Gastrocnemius medialis (tissue), 4 donors: Measurements from ENCODE around the gene FBXO27. TPM values are rescaled to one million over a fixed set of nuclear protein-coding genes. Genes with fewer than 3 reads are reported as not detected.

Experiments
- ATAC-seq, 2 donors: fragments of 150-250 bp; one replicate each; pipeline ENCODE4 v1.9.1; 2016
- DNase-seq, 2 donors: peaks; one replicate each; pipeline ENCODE4 v3.0.0-alpha.2; 2019
- H3K27ac ChIP-seq, 4 donors: fragments of 200-600 bp; sonication (generic); 1 replicate in 1 of 4; 2 replicates in 3 of 4; pipeline ENCODE4 v1.5.1; 2016 to 2018; ENCODE audit warnings: mild to moderate bottlenecking in 2 of 4, moderate library complexity in 1 of 4
- H3K27me3 ChIP-seq, 3 donors: fragments of 200-600 bp; sonication (generic) in 2 of 3; 1 replicate in 1 of 3; 2 replicates in 2 of 3; pipeline versions ENCODE4 v1.5.1 to v1.6.0; 2016 to 2019; ENCODE audit warnings: mild to moderate bottlenecking in 1 of 3, moderate library complexity in 1 of 3
- H3K36me3 ChIP-seq, 2 donors: fragments of 200-600 bp; sonication (generic) in 1 of 2; one replicate each; pipeline ENCODE4 v1.5.1; 2017 to 2018
- H3K4me1 ChIP-seq, 2 donors: fragments of 200-600 bp; sonication (generic) in 1 of 2; one replicate each; pipeline ENCODE4 v1.5.1; 2016 to 2017; ENCODE audit warnings: mild to moderate bottlenecking in 2 of 2
- H3K4me3 ChIP-seq, 4 donors: fragments of 200-600 bp; sonication (generic) in 3 of 4; 1 replicate in 1 of 4; 2 replicates in 3 of 4; pipeline ENCODE4 v1.5.1; 2016 to 2019; ENCODE audit warnings: mild to moderate bottlenecking in 2 of 4
- H3K9me3 ChIP-seq, 3 donors: fragments of 200-600 bp; sonication (generic) in 2 of 3; 1 replicate in 1 of 3; 2 replicates in 2 of 3; pipeline ENCODE4 v1.5.1; 2016 to 2019
- POLR2A ChIP-seq, 2 donors: fragments of 450-650 bp; IDR thresholded peaks; one replicate each; pipeline ENCODE4 v1.6.1; 2017; ENCODE audit warnings: antibody characterized with exemption in 2 of 2, mild to moderate bottlenecking in 2 of 2, moderate library complexity in 2 of 2
- in situ Hi-C, 4 donors: fragments of 200-750 bp; cut with MboI; loops; one replicate each; pipeline versions ENCODE4 v1.15.0 to v1.8.0; 2017; ENCODE audit warnings: low sequenced_read_pairs in 4 of 4
- intact Hi-C: fragments of 100-400 bp; cut with DNase I; formaldehyde crosslinking; loops from one replicate; pipeline ENCODE4 v1.15.1; 2023; ENCODE audit warnings: low total_unique reads
- total RNA-seq, 4 donors: library from RNA; depleted of rRNA; stranded (reverse); fragments of >200 nt; gene quantifications; one replicate each; pipeline versions ENCODE4 v1.1.0 to v1.2.3, GENCODE V29; 2016
- TF ChIP-seq, protein P1 (sequence below), 5 experiments: fragments of 450-650 bp in 3 of 5; fragments of 200-600 bp in 2 of 5; sonication (generic) in 2 of 5; IDR thresholded peaks in 4 of 5; conservative IDR thresholded peaks in 1 of 5; 1 replicate in 4 of 5; 2 replicates in 1 of 5; pipeline ENCODE4 v1.5.1; 2016 to 2019; ENCODE audit warnings: antibody characterized with exemption in 5 of 5, mild to moderate bottlenecking in 3 of 5, moderate library complexity in 3 of 5

Gene FBXO27
- total RNA-seq, 4 donors from 2014 or later: 0.20 to 1.2 (median 0.52) TPM; not detected in 1

DNA sequence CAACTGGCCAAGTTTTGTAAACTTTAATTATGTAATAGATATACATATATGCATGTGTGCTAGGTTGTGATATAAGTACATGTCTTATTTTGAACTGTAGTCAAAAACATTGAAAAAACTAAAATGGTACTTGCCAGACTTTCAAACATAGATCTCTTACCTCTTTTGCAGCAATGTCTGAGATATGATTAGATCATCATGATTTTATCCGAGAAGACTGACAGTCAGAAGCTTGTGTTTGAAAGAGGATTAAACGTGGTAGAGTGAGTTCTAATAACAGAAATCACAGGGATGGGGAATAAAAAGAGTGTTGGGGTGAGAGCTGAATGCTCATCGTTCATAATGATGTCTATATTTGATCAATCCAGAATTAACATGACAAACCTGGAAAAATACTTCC is 33.6 kb upstream of the FBXO27 start:
- Histone ChIP-seq H3K27ac (no peak overlapping the region), H3K4me3 (no peak overlapping the region), H3K9me3 (no peaks in the 10 kb centered on the region), H3K36me3 (no peaks in the 10 kb centered on the region), H3K4me1 (no peaks in the 10 kb centered on the region), H3K27me3 (no peaks in the 10 kb centered on the region)
- intact Hi-C loops (no loop called here), in situ Hi-C loops (no loop called here)
- no peak for TF ChIP-seq POLR2A (IDR thresholded peaks at IDR 0.05)
- TF ChIP-seq, protein P1, sequence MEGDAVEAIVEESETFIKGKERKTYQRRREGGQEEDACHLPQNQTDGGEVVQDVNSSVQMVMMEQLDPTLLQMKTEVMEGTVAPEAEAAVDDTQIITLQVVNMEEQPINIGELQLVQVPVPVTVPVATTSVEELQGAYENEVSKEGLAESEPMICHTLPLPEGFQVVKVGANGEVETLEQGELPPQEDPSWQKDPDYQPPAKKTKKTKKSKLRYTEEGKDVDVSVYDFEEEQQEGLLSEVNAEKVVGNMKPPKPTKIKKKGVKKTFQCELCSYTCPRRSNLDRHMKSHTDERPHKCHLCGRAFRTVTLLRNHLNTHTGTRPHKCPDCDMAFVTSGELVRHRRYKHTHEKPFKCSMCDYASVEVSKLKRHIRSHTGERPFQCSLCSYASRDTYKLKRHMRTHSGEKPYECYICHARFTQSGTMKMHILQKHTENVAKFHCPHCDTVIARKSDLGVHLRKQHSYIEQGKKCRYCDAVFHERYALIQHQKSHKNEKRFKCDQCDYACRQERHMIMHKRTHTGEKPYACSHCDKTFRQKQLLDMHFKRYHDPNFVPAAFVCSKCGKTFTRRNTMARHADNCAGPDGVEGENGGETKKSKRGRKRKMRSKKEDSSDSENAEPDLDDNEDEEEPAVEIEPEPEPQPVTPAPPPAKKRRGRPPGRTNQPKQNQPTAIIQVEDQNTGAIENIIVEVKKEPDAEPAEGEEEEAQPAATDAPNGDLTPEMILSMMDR (IDR thresholded peaks at IDR 0.05 in 4 of 5, conservative IDR thresholded peaks at IDR 0.05 in 1 of 5): no peak
- DNase-seq (no peak), ATAC-seq (no peak)

DNA sequence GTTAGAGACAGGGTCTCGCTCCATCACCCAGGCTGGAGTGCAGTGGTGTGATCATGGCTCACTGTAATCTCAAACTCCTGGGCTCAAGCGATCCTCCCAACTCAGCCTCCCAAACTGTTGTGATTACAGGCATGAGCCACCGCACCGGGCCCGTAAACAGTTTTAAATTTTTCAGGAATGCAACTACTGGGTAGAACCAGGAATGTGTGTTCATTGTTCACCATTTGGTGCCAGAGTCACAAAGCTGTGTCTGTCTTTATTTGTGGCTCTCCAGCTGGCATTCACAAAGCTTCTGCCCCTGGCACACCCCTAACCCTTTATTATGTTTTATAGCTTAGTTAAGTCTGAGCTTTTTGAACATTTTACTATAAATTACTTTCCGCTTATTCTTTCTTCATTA is 32.1 kb upstream of the FBXO27 start:
- TF ChIP-seq, protein P1 (IDR thresholded peaks at IDR 0.05 in 4 of 5, conservative IDR thresholded peaks at IDR 0.05 in 1 of 5): no peak
- no peak for TF ChIP-seq POLR2A (IDR thresholded peaks at IDR 0.05)
- Histone ChIP-seq H3K27me3 (no peaks in the 10 kb centered on the region), H3K4me3 (no peak overlapping the region), H3K4me1 (no peaks in the 10 kb centered on the region), H3K27ac (no peak overlapping the region), H3K9me3 (no peaks in the 10 kb centered on the region), H3K36me3 (no peaks in the 10 kb centered on the region)
- ATAC-seq (no peak), DNase-seq (no peak)
- intact Hi-C loops (no loop called here), in situ Hi-C loops (no loop called here)

DNA sequence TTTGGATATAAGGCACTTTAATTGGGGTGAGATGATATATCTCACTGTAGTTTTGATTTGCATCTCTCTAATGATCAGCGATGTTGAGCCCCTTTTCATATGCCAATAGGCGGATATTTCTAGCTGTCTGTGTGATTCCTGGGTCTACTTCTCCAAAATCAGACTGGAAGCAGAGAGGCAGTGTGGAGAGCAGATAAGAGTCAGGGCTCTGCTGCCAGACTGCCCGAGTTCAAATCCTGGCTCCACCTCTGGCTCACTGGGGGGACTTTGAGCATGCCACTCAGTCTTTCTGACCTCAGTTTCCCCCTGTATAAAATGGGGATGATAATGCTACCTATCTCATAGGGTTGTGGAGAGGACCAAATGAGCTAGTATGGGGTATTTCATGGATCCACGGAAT is 27.8 kb upstream of the FBXO27 start:
- ATAC-seq: no peak

DNA sequence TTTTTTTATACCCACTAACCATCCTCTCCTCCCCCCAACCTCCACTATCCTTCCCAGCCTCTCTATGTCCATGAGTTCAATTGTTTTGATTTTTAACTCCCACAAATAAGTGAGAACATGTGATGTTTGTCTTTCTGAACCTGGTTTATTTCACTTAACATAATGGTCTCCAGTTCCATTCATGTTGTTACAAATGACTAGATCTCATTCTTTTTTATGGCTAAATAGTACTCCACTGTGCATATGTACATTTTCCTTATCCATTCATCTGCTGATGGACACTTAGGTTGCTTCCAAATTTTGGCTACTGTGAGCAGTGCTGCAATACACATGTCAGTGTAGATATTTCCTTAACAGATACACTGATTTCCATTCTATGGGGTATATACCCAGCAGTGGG is 27.0 kb upstream of the FBXO27 start:
- no peak for TF ChIP-seq POLR2A (IDR thresholded peaks at IDR 0.05)
- TF ChIP-seq, protein P1 (IDR thresholded peaks at IDR 0.05 in 4 of 5, conservative IDR thresholded peaks at IDR 0.05 in 1 of 5): no peak
- no peaks in the 10 kb centered on the region for H3K36me3 ChIP-seq
- H3K4me1 ChIP-seq: no peaks in the 10 kb centered on the region
- H3K27ac ChIP-seq: no peak overlapping the region
- H3K9me3 ChIP-seq: no peaks in the 10 kb centered on the region
- H3K27me3 ChIP-seq: no peaks in the 10 kb centered on the region
- in situ Hi-C loops: no loop called here
- no peak for DNase-seq
- intact Hi-C loops: no loop called here
- no peak for ATAC-seq
- H3K4me3 ChIP-seq: no peak overlapping the region

More for the DNA sequence above, 27.8 kb upstream of the FBXO27 start:
- H3K27me3 ChIP-seq: no peaks in the 10 kb centered on the region
- intact Hi-C loops (no loop called here), in situ Hi-C loops (no loop called here)
- no peaks in the 10 kb centered on the region for H3K36me3 ChIP-seq
- no peaks in the 10 kb centered on the region for H3K9me3 ChIP-seq
- H3K4me3 ChIP-seq: no peak overlapping the region
- TF ChIP-seq, protein P1 (IDR thresholded peaks at IDR 0.05 in 4 of 5, conservative IDR thresholded peaks at IDR 0.05 in 1 of 5): no peak
- no peak for TF ChIP-seq POLR2A (IDR thresholded peaks at IDR 0.05)
- no peak for DNase-seq
- H3K4me1 ChIP-seq: no peaks in the 10 kb centered on the region
- no peak overlapping the region for H3K27ac ChIP-seq

DNA sequence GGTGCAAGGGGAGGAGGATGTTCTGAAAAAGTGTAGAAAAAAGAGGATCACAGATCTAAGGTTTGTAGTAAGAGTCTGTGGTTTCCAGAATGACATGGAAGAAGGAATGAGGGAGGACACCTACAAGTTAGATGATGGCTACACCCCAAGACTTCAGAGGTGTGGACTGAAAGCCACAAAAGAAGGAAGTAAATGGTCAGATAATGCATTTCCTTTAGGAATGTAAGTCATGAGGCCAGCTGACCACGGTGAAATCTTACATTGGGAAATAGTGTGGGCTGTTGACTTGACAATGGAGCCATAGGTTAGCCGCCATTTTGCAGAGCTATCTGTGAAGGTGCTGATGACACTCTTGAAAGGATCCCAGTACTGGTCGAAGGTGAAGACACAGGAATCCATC is 25.3 kb upstream of the FBXO27 start:
- ATAC-seq (no peak), DNase-seq (no peak)
- no peak for TF ChIP-seq POLR2A (IDR thresholded peaks at IDR 0.05)
- H3K4me1 ChIP-seq: no peaks in the 10 kb centered on the region
- H3K9me3 ChIP-seq: no peaks in the 10 kb centered on the region
- in situ Hi-C loops (no loop called here), intact Hi-C loops (no loop called here)
- H3K27ac ChIP-seq: no peak overlapping the region
- no peak overlapping the region for H3K4me3 ChIP-seq
- H3K27me3 ChIP-seq: no peaks in the 10 kb centered on the region
- H3K36me3 ChIP-seq: no peaks in the 10 kb centered on the region
